Right lobe of liver (tissue), 4 donors: ENCODE measurements around the gene ALDH1L1.

ENCODE experiments used
- POLR2A ChIP-seq: fragments of 450-650 bp; IDR thresholded peaks from one replicate; pipeline ENCODE4 v1.6.1; 2017; ENCODE audit warnings: antibody characterized with exemption, mild to moderate bottlenecking
- TF ChIP-seq, protein P1 (sequence below), 4 donors: fragments of 200-600 bp in 3 of 4; fragments of 450-650 bp in 1 of 4; IDR thresholded peaks; one replicate each; pipeline versions ENCODE4 v1.5.1 to v1.8.0; 2016 to 2022; ENCODE audit warnings: antibody characterized with exemption in 4 of 4, mild to moderate bottlenecking in 2 of 4
- donor health status: DM: no; HTN: no; CAD: no.
- donor health status: DM: no; HTN: no; CAD: no.
- donor health status: DM: no; HTN: yes; CAD: no.

DNA sequence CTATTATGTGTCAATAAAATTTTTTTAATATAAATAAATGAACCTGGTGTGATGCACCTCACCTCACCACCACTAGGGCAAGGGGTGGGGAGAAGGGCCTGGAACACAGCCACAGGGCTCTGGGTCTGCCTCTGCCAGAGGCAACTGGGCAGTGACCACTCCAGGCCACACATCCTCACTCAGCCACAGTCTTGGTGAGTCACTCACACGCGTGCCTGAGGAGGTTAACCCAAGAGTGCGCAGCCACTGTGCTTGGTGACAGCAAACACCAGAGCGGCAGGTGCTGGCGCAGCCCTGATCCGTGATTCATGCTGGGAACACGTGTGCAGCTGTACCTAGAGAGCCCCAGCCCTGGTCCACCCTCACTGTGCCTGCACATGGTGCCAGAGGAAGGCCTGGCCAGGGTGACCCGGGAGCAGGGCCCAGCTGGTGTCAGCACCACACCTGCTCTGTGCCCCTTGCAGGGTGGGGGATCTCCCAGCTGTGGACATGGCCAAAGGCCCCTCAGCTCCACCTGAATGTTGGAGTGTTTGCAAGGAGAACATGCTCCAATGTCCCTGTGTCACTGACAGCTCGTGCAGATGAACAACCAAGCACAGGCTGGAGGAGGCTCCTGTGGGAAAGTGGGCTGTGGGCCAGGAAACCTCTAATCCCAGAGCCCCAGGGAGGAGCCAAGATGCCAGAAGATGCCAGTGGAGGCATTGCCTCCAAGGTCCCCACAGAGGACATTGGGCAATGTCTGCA, 98.6 kb downstream of the ALDH1L1 start:
- TF ChIP-seq, protein P1, sequence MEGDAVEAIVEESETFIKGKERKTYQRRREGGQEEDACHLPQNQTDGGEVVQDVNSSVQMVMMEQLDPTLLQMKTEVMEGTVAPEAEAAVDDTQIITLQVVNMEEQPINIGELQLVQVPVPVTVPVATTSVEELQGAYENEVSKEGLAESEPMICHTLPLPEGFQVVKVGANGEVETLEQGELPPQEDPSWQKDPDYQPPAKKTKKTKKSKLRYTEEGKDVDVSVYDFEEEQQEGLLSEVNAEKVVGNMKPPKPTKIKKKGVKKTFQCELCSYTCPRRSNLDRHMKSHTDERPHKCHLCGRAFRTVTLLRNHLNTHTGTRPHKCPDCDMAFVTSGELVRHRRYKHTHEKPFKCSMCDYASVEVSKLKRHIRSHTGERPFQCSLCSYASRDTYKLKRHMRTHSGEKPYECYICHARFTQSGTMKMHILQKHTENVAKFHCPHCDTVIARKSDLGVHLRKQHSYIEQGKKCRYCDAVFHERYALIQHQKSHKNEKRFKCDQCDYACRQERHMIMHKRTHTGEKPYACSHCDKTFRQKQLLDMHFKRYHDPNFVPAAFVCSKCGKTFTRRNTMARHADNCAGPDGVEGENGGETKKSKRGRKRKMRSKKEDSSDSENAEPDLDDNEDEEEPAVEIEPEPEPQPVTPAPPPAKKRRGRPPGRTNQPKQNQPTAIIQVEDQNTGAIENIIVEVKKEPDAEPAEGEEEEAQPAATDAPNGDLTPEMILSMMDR (IDR thresholded peaks at IDR 0.05) = peak in 3 of 4 donors; percentile 21 to 33 (median 28)
- TF ChIP-seq POLR2A = no peak
